Upper lobe of left lung (tissue), 4 donors: ENCODE data around the gene PRL.

ENCODE experiments used
- POLR2A ChIP-seq, 4 donors: fragments of 450-650 bp; IDR thresholded peaks; one replicate each; pipeline ENCODE4 v1.5.1; 2016 to 2017; ENCODE audit warnings: antibody characterized with exemption in 4 of 4, mild to moderate bottlenecking in 2 of 4
- POLR2AphosphoS5 ChIP-seq, 2 donors: sonication (generic); formaldehyde crosslinking; IDR thresholded peaks; one replicate each; pipeline ENCODE4 v1.5.1; 2017; ENCODE audit warnings: antibody characterized with exemption in 2 of 2
- TF ChIP-seq, protein P1 (sequence below), 6 experiments: fragments of 450-650 bp in 4 of 6; fragments of 200-600 bp in 2 of 6; sonication (generic) in 2 of 6; IDR thresholded peaks; one replicate each; pipeline ENCODE4 v1.5.1; 2016 to 2019; ENCODE audit warnings: antibody characterized with exemption in 6 of 6

DNA sequence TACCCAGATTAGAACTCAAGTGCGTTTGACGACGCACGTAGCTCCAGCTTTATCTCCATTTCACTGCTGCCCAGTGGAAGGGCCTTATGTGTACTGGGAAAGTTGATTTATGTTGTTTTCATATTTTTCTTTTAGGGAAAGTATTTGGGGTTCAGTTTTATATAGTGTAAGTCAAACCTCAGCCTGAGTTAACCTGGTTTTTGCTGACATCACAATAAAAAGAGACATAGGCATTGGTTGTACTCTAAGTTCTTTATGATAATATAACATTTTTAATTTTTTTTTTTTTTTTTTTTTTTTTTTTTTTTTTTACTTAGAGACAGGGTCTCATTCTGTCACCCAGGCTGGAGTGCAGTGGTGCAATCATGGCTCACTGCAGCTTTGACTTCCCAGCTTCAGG, 34.1 kb upstream of the PRL start:
- TF ChIP-seq, protein P1, sequence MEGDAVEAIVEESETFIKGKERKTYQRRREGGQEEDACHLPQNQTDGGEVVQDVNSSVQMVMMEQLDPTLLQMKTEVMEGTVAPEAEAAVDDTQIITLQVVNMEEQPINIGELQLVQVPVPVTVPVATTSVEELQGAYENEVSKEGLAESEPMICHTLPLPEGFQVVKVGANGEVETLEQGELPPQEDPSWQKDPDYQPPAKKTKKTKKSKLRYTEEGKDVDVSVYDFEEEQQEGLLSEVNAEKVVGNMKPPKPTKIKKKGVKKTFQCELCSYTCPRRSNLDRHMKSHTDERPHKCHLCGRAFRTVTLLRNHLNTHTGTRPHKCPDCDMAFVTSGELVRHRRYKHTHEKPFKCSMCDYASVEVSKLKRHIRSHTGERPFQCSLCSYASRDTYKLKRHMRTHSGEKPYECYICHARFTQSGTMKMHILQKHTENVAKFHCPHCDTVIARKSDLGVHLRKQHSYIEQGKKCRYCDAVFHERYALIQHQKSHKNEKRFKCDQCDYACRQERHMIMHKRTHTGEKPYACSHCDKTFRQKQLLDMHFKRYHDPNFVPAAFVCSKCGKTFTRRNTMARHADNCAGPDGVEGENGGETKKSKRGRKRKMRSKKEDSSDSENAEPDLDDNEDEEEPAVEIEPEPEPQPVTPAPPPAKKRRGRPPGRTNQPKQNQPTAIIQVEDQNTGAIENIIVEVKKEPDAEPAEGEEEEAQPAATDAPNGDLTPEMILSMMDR (IDR thresholded peaks at IDR 0.05), result no peak
- TF ChIP-seq POLR2A (IDR thresholded peaks at IDR 0.05) (no peak), POLR2AphosphoS5 (IDR thresholded peaks at IDR 0.05) (no peak)
